HG02981 (cell line): ENCODE results near the gene DOK6.

Experiments used
- ATAC-seq: cut with Tn5 transposase; IDR thresholded peaks from one replicate; pipeline ENCODE4 v1.9.1; 2021; ENCODE audit warnings: mild to moderate bottlenecking, moderate library complexity; ENCODE audit not compliant: unreplicated experiment

Gene DOK6

GRCh38 chr18:69730664-69731063, 330.0 kb downstream of the DOK6 start:
- no peak for ATAC-seq

DNA sequence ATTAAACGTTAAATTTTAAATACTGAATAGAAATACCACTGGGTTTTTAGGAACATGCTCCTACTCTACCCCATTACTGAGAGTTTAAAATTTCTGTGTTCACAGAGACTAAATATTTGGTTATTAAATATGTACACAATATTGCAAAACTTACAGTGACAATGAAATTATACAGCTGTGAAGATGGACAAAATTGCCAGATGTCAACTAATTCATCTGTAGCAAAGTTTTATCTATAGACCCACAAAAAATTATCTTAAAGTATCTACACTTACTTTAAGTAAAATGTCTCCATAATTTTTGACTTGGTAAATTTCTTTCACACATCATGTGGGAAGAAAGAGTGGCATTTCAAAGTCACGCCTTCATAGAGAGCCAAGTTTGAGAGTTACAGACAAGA, 333.8 kb downstream of the DOK6 start:
- no peak for ATAC-seq

DNA sequence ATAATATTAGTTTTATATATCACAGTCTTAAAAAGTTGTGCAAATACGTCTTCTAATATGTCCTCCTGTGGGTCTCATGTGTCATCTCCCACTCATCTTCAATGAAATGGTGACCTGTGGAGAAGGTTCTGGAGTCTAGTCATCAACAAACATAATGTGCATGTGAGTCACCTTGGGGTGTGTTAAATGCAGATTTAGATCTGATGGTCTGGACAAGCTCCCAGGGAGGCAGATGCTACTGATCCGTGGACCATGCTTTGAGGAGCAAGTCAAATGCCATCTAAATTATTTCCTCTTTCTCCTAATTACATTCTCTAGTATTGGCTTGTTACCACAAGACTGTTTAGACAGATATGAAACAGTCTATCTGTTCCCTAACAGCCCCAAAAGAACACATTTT, 336.0 kb downstream of the DOK6 start:
- ATAC-seq, result no peak

- no peak for ATAC-seq
Observed at GRCh38 chr18:69737851-69738250, 337.2 kb downstream of the DOK6 start.

GRCh38 chr18:69747388-69747787, 346.7 kb downstream of the DOK6 start:
- ATAC-seq, result no peak

- ATAC-seq, result no peak
Observed at GRCh38 chr18:69752737-69753380, 352.2 kb downstream of the DOK6 start.

GRCh38 chr18:69754108-69754507, 353.4 kb downstream of the DOK6 start:
- ATAC-seq, result no peak

DNA sequence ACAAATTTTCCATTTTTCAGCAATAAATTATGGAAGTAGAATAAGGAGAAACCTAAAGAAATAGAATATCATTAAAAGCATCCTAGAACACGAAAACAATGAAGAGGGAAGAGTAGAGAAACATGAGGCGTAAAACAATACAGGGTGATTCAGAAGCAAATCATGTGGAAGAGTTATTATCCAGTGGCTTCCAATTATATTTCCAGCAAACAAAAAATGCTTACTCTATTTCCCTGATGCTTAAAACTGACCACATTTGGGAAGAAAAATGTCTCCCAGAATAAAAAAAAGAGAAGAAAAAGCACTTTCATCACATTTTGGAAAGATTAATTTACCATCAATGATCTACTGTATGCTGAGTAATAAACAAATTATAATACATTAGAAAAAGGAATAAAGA, 354.4 kb downstream of the DOK6 start:
- no peak for ATAC-seq

GRCh38 chr18:69755856-69756496, 355.3 kb downstream of the DOK6 start:
- no peak for ATAC-seq

DNA sequence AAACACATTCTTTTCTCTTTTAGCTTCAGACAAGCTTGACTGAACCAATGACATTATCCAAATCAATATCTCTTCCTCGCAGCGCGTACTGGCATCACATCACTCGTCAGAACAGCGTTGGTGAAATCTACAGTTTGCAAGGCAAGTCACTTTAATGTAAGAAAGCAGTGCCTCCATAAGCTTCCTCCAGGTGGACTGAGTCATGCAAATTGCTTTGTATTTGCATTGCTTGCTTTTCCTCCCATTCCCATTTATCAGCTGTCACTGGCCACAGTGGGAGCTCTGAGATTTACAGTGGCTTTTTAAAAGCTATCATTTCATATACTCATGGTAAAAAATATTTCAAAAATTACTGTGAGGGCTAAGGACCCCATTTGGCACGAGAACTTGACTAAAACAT, 357.0 kb downstream of the DOK6 start:
- no peak for ATAC-seq

DNA sequence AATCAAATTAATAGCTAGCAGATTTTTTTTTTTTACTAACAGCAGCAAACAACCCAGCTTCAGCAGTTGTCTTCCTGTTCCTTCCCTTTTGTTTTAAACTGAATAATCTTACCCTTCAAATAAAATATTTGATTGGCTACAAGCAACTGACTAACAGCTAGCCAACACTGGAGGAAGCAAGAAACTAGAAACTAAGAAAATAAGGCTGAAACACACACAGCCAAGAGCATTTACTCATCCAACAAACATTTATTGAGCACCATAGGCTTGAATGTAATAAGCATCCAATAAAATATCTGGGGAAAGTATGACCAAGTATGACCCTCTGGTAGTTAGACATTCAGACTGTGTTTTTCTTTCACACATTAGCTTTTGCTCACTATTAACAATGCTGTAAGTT, 357.8 kb downstream of the DOK6 start:
- ATAC-seq, result no peak

DNA sequence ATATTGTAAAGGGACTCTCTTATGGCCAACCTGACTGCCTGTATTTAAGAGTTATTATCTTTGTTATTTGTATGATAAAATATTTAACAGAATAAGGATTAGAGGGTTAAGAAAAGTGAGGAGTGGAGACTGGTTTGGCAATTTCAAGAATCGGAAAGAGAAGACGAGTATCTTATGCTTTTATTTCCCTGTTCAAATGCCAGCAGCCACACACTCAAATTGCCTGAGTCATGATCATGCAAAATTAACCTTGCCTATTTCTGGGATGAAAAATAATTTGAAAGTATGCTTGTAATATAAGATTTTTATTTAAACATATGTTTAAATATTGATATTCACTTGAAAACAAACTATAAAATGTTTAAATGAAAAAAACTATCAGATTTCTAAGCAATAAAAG, 358.4 kb downstream of the DOK6 start:
- no peak for ATAC-seq

GRCh38 chr18:69763002-69763401, 362.3 kb downstream of the DOK6 start:
- no peak for ATAC-seq

- no peak for ATAC-seq
Observed at GRCh38 chr18:69763821-69764220, 363.1 kb downstream of the DOK6 start.

DNA sequence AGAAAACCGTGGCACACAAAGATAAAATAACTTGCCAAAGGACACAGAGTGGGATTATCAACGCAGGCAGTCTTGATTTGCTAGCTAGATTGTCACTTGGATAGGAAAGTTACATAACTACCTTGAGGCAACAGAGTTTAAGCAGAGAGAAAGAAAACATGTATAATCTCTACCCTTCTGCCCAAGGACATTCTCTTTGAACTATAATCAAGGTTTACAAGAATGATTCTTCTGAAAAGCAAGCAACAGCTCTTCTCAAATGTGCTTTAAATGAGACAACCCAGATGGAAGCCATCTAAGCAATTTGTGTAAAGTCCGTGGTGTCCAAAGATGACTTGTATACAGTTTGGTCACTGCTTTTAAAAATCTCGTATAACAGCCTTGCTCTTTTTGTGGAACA, 369.6 kb downstream of the DOK6 start:
- ATAC-seq, result no peak

- ATAC-seq, result no peak
Observed at GRCh38 chr18:69774831-69775230, 374.1 kb downstream of the DOK6 start.

- no peak for ATAC-seq
Observed at GRCh38 chr18:69777248-69777647, 376.6 kb downstream of the DOK6 start.

DNA sequence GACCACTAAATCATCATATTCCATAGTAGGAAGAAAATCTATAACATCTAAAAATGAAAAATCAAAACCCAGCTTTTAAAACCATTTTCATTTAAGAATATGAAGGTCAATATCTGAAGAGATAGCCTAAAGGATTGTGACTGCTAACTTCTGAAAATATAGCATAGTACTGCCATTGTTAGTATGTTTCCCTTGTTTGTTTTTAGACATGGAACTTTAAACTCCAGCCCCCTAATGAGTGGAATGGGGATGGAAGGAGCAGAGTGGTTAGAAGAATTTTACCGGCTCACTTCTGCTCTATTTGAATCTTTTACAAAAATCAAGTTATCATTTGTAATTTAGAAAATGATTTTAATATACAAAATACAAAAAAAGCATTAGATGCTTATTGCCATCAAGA, 378.0 kb downstream of the DOK6 start:
- ATAC-seq, result no peak

DNA sequence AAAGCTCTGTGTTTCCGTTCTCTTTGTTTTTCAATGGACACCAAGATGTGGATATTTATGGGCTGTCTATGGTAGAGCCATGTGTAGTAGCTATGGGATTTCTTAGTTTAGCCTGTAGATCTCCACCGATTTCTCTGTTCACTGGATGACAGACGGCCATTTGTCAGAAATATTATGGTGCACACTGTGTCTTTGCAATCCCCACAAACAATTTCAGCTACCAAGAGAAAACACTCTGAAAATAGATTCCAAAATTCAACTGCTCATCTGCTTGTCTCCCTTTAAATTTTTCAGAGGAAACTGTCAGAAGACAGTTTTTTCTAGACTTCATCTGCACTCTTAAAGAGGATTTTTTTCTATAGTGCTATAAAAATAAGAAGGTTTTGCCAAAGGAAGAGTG, 380.2 kb downstream of the DOK6 start:
- no peak for ATAC-seq

- ATAC-seq, result no peak
Observed at GRCh38 chr18:69784815-69785214, 384.1 kb downstream of the DOK6 start.

- no peak for ATAC-seq
Observed at GRCh38 chr18:69785466-69785865, 384.8 kb downstream of the DOK6 start.

DNA sequence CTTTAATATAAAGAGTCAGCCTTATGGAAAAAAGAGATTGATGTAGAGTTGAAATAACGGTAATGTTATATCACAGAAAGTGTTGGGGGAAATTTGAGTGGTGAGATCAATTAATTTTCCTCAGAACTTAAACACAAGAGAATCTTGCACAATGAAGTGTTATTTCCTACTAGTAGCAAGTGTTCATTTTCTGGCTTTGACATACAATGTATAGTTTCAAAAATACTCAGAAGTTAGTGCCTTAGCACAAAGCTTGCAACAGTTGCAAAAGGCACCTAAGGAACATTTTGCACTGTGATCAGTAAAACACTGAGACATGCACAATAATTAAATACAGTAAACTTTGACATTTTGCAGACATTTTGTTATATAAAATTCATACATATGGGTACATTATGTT, 385.7 kb downstream of the DOK6 start:
- no peak for ATAC-seq
